HepG2 (cell line): ENCODE results near the gene ZG16. TPM values are rescaled to one million over a fixed set of nuclear protein-coding genes. Genes with fewer than 3 reads are reported as not detected.

Source experiments
- CHD4 ChIP-seq: fragments of 200-600 bp; sonication (generic); IDR thresholded peaks from 2 replicates; pipeline ENCODE4 v1.7.0; 2017; ENCODE audit warnings: mild to moderate bottlenecking, low read length, borderline replicate concordance
- ELF3 ChIP-seq: IDR thresholded peaks from 2 replicates; pipeline ENCODE4 v1.6.1; 2016; ENCODE audit warnings: missing genetic modification reagents, missing compliant biosample characterization
- FOXK1 ChIP-seq: sonication (generic); formaldehyde crosslinking; IDR thresholded peaks from 2 replicates; pipeline ENCODE4 v1.4.0; 2020; ENCODE audit warnings: low read depth, missing genetic modification reagents, borderline replicate concordance
- HCFC1 ChIP-seq: fragments of 150-350 bp; IDR thresholded peaks from 2 replicates; pipeline ENCODE4 v1.6.1; 2014; ENCODE audit warnings: low read depth, low read length
- HMGXB4 ChIP-seq, 2 experiments: sonication (generic) in 1 of 2; formaldehyde crosslinking in 1 of 2; IDR thresholded peaks; 2 replicates each; pipeline versions ENCODE4 v1.4.0 to v1.6.1; 2018 to 2020; ENCODE audit warnings: missing genetic modification reagents in 2 of 2, borderline replicate concordance in 1 of 2, low read depth in 1 of 2, mild to moderate bottlenecking in 1 of 2, missing biosample characterization in 1 of 2
- MBD4 ChIP-seq: IDR thresholded peaks from 2 replicates; pipeline ENCODE4 v1.6.1; 2012; ENCODE audit warnings: low read length, inconsistent platforms, borderline replicate concordance
- MEIS1 ChIP-seq: sonication (generic); formaldehyde crosslinking; IDR thresholded peaks from 2 replicates; pipeline ENCODE4 v1.9.0; 2021; ENCODE audit warnings: mild to moderate bottlenecking, missing genetic modification reagents, moderate library complexity, borderline replicate concordance
- MNT ChIP-seq: fragments of 450-650 bp; IDR thresholded peaks from 2 replicates; pipeline ENCODE4 v1.6.1; 2016
- POLR2A ChIP-seq, 2 experiments: IDR thresholded peaks; 2 replicates each; pipeline ENCODE4 v1.6.1; 2011; ENCODE audit warnings: low read depth in 2 of 2, low read length in 2 of 2, mild to moderate bottlenecking in 1 of 2, moderate library complexity in 1 of 2; ENCODE audit not compliant: insufficient read depth in 1 of 2
- SOX5 ChIP-seq: IDR thresholded peaks from 2 replicates; pipeline ENCODE4 v1.6.1; 2016; ENCODE audit warnings: borderline replicate concordance
- SOX6 ChIP-seq, 2 experiments: fragments of 450-650 bp in 1 of 2; sonication (generic) in 1 of 2; formaldehyde crosslinking in 1 of 2; IDR thresholded peaks; 2 replicates each; pipeline versions ENCODE4 v1.4.0 to v1.6.1; 2017 to 2020; ENCODE audit warnings: antibody characterized with exemption in 1 of 2, mild to moderate bottlenecking in 1 of 2, missing genetic modification reagents in 1 of 2
- TAF15 ChIP-seq: fragments of 200-400 bp; formaldehyde crosslinking; IDR thresholded peaks from one replicate; pipeline ENCODE4 v1.6.1; 2018; ENCODE audit warnings: mild to moderate bottlenecking, low read depth, low read length; ENCODE audit not compliant: poor library complexity, severe bottlenecking
- ZNF326 ChIP-seq: sonication (generic); formaldehyde crosslinking; IDR thresholded peaks from 2 replicates; pipeline ENCODE4 v1.4.0; 2020; ENCODE audit warnings: missing genetic modification reagents, borderline replicate concordance
- ZNF614 ChIP-seq: IDR thresholded peaks from 2 replicates; pipeline ENCODE4 v1.6.1; 2018; ENCODE audit warnings: missing biosample characterization, missing genetic modification reagents, inconsistent platforms, borderline replicate concordance
- ZNF639 ChIP-seq: conservative IDR thresholded peaks from 2 replicates; pipeline ENCODE4 v1.6.1; 2018; ENCODE audit warnings: missing genetic modification reagents
- ZNF646 ChIP-seq: sonication (generic); formaldehyde crosslinking; IDR thresholded peaks from 2 replicates; pipeline ENCODE4 v1.9.0; 2021; ENCODE audit warnings: mild to moderate bottlenecking, missing genetic modification reagents
- polyA plus RNA-seq, 8 experiments: library from polyadenylated mRNA; depleted of rRNA in 3 of 8; stranded (reverse) in 7 of 8; unstranded in 1 of 8; fragments of >200 nt; fragmentation: Illumina TruSeq in 4 of 8; extraction: Trizol in 4 of 8; gene quantifications; 2 replicates each; pipeline versions ENCODE4 v1.2.1 to v1.2.3, GENCODE V29; 2011 to 2016; ENCODE audit warnings: low read depth in 4 of 8, missing spikeins in 1 of 8, mixed read lengths in 1 of 8; ENCODE audit not compliant: insufficient read depth in 1 of 8
- total RNA-seq, 5 experiments: library from RNA; depleted of rRNA; stranded (reverse); fragments of >200 nt; fragmentation: Illumina TruSeq; extraction: Trizol; gene quantifications; 2 replicates each; pipeline ENCODE4 v1.2.3, GENCODE V29; 2016; ENCODE audit warnings: low read depth in 1 of 5

ZG16 gene
- total and polyA plus RNA-seq, 2 of the 13 experiments (the other 11 are each of a cell fraction or from before 2014, with no cell fraction given), result 0.04 to 0.07 TPM

- TF ChIP-seq POLR2A (IDR thresholded peaks at IDR 0.05; ENCODE audit: insufficient read depth in 1 of 2, low read depth in 2 of 2, low read length in 2 of 2) (peak in 1 of 2 experiments; percentile 85; a peak in 2 of 4 replicates), CHD4 (no peak), MEIS1 (peak; percentile 89; the same call in 1 of the 2 replicates), SOX6 (IDR thresholded peaks at IDR 0.05) (no peak), SOX6 (CRISPR knock-in tag; IDR thresholded peaks at IDR 0.05) (peak; percentile 65), HMGXB4 (CRISPR knock-in tag; IDR thresholded peaks at IDR 0.05; ENCODE audit: borderline replicate concordance in 1 of 2, low read depth in 1 of 2) (peak; percentile 99 to 100), SOX5 (CRISPR knock-in tag) (peak; percentile 34), FOXK1 (peak; percentile 80; the same call in 1 of the 2 replicates), ZNF646 (CRISPR knock-in tag) (0 out of 2 replicates have a peak, but pooled peaks have one; percentile 17), ELF3 (CRISPR knock-in tag) (peak; percentile 95), MBD4 (no peak), ZNF326 (no peak), TAF15 (peak; percentile 59), ZNF614 (CRISPR knock-in tag) (0 out of 2 replicates have a peak, but pooled peaks have one; percentile 64), HCFC1 (peak; percentile 90), ZNF639 (CRISPR knock-in tag) (peak; percentile 51; the same call in 1 of the 2 replicates), MNT (peak; percentile 41; the same call in 1 of the 2 replicates)
Measured at GRCh38 chr16:29815793-29816693, 38.0 kb downstream of the ZG16 start, which contains the start of gene PAGR1 (continued).
